AG10803 (cell line): ENCODE measurements around the gene WNT10A.
"Not testable (repeated sequence)": the region's sequence is repeated elsewhere in the genome, so short reads cannot be mapped to it uniquely, and the experiment has no call there.

ENCODE experiments used
- DNase-seq: peaks from one replicate; pipeline ENCODE4 v3.0.0; 2010; ENCODE audit warnings: low read depth
- H3K4me3 ChIP-seq: 2 replicates; pipeline ENCODE4 v1.5.1; 2011; ENCODE audit warnings: mild to moderate bottlenecking, low read length, control low read depth
- CTCF ChIP-seq: conservative IDR thresholded peaks from 2 replicates; pipeline ENCODE4 v1.5.1; 2011; ENCODE audit warnings: mild to moderate bottlenecking, low read length, control low read depth, inconsistent platforms

The WNT10A gene

GRCh38 chr2:218837495-218837894 is 43.2 kb upstream of the WNT10A start:
- TF ChIP-seq CTCF: no peak
- no peak overlapping the region for H3K4me3 ChIP-seq
- no peak for DNase-seq

GRCh38 chr2:218839430-218839829 is 41.2 kb upstream of the WNT10A start:
- H3K4me3 ChIP-seq: no peak overlapping the region
- no peak for TF ChIP-seq CTCF
- peak; percentile 82 for DNase-seq

- DNase-seq: no peak
- TF ChIP-seq CTCF: no peak
- no peak overlapping the region for H3K4me3 ChIP-seq
These were observed 40.8 kb upstream of the WNT10A start for GRCh38 chr2:218839888-218840287.

GRCh38 chr2:218844334-218844733 is 36.3 kb upstream of the WNT10A start:
- H3K4me3 ChIP-seq, DNase-seq: not testable (repeated sequence)

- not testable (repeated sequence) for DNase-seq, H3K4me3 ChIP-seq
These were observed 33.7 kb upstream of the WNT10A start for GRCh38 chr2:218846963-218847362.

GRCh38 chr2:218849721-218850120 is 30.9 kb upstream of the WNT10A start:
- TF ChIP-seq CTCF: no peak
- DNase-seq: peak; percentile 23

GRCh38 chr2:218850796-218851195 is 29.9 kb upstream of the WNT10A start:
- H3K4me3 ChIP-seq: no peak overlapping the region
- no peak for DNase-seq
- no peak for TF ChIP-seq CTCF

More at GRCh38 chr2:218849721-218850120, 30.9 kb upstream of the WNT10A start:
- no peak overlapping the region for H3K4me3 ChIP-seq

- TF ChIP-seq CTCF: no peak
- DNase-seq: no peak
These were observed 29.4 kb upstream of the WNT10A start for GRCh38 chr2:218851286-218851685.

More at GRCh38 chr2:218851286-218851685, 29.4 kb upstream of the WNT10A start:
- H3K4me3 ChIP-seq: no peak overlapping the region
